B cell (primary cell): ENCODE data around the gene RNF224. TPM values are rescaled to one million over a fixed set of nuclear protein-coding genes. Genes with fewer than 3 reads are reported as not detected.
A peak's percentile ranks its signal among the peaks of the same experiment; 100 is the strongest.

ENCODE experiments used
- ATAC-seq: fragments of 200-7000 bp; cut with Tn5 transposase; one replicate; pipeline ENCODE4 v1.10.0; 2021; ENCODE audit warnings: low read depth, mild to moderate bottlenecking, moderate number of reproducible peaks, moderate library complexity
- CTCF ChIA-PET: fragments of 350-600 bp; sonication (Branson Sonifier 250); formaldehyde crosslinking; loops from one replicate; lab custom pipeline; 2021; ENCODE audit warnings: antibody characterized with exemption, inconsistent platforms; lab: Charles Lee
- POLR2A ChIA-PET: fragments of 350-600 bp; sonication (Branson Sonifier 250); formaldehyde crosslinking; loops from one replicate; lab custom pipeline; 2021; ENCODE audit warnings: antibody characterized with exemption; lab: Charles Lee
- DNase-seq: peaks from one replicate; pipeline ENCODE4 v3.0.0; 2013
- H2AFZ ChIP-seq: 2 replicates; pipeline ENCODE4 v1.6.1; 2012; ENCODE audit warnings: mild to moderate bottlenecking, low read depth, low read length; ENCODE audit not compliant: insufficient read depth, poor library complexity, severe bottlenecking
- H3K27ac ChIP-seq, 2 donors: 1 replicate in 1 of 2; 2 replicates in 1 of 2; pipeline ENCODE4 v1.5.1; 2012 to 2013; ENCODE audit warnings: low read length in 2 of 2, mild to moderate bottlenecking in 2 of 2, moderate library complexity in 1 of 2
- H3K27me3 ChIP-seq, 4 experiments: fragments of 200-600 bp in 1 of 4; sonication (generic) in 1 of 4; replicated peaks in 1 of 4; 1 replicate in 2 of 4; 2 replicates in 2 of 4; pipeline versions ENCODE4 v1.6.1 to v1.7.0; 2013 to 2016; ENCODE audit warnings: low read length in 3 of 4, mild to moderate bottlenecking in 2 of 4, mixed read lengths in 1 of 4, moderate library complexity in 1 of 4; ENCODE audit not compliant: insufficient read depth in 4 of 4, control insufficient read depth in 3 of 4; ENCODE audit errors: control extremely low read depth in 1 of 4
- H3K36me3 ChIP-seq, 2 experiments: replicated peaks in 1 of 2; 1 replicate in 1 of 2; 2 replicates in 1 of 2; pipeline versions ENCODE4 v1.6.1 to v1.7.1; 2013; ENCODE audit warnings: low read length in 1 of 2; ENCODE audit not compliant: insufficient read depth in 2 of 2, control insufficient read depth in 1 of 2; ENCODE audit errors: control extremely low read depth in 1 of 2, extremely low read depth in 1 of 2
- H3K4me1 ChIP-seq, 2 donors: fragments of 200-600 bp in 1 of 2; sonication (generic) in 1 of 2; 1 replicate in 1 of 2; 2 replicates in 1 of 2; pipeline versions ENCODE4 v1.5.1 to v1.6.1; 2013 to 2017; ENCODE audit warnings: low read length in 2 of 2; ENCODE audit not compliant: control insufficient read depth in 2 of 2, insufficient read depth in 2 of 2
- H3K4me2 ChIP-seq: replicated peaks from 2 replicates; pipeline ENCODE3; 2012; ENCODE audit warnings: mild to moderate bottlenecking, low read depth, low read length; ENCODE audit not compliant: poor library complexity, severe bottlenecking
- H3K4me3 ChIP-seq, 5 experiments: fragments of 200-600 bp in 1 of 5; sonication (generic) in 1 of 5; 1 replicate in 3 of 5; 2 replicates in 2 of 5; pipeline versions ENCODE4 v1.5.1 to v1.7.0; 2011 to 2016; ENCODE audit warnings: low read length in 4 of 5, mild to moderate bottlenecking in 4 of 5, low read depth in 2 of 5, control low read depth in 1 of 5, moderate library complexity in 1 of 5; ENCODE audit not compliant: insufficient read depth in 1 of 5; ENCODE audit errors: control extremely low read depth in 1 of 5, extremely low read depth in 1 of 5
- H3K79me2 ChIP-seq: fragments of 200-600 bp; sonication (generic); one replicate; pipeline ENCODE4 v1.6.0; 2016; ENCODE audit warnings: low read length; ENCODE audit not compliant: control insufficient read depth, insufficient read depth
- H3K9ac ChIP-seq: fragments of 200-600 bp; sonication (generic); 2 replicates; pipeline ENCODE4 v1.6.1; 2017; ENCODE audit warnings: mild to moderate bottlenecking, low read length, moderate library complexity
- H3K9me3 ChIP-seq, 3 donors: one replicate each; pipeline versions ENCODE4 v1.6.1 to v1.7.1; 2013; ENCODE audit warnings: low read length in 2 of 3; ENCODE audit not compliant: control insufficient read depth in 2 of 3, insufficient read depth in 1 of 3; ENCODE audit errors: control extremely low read depth in 1 of 3
- H4K20me1 ChIP-seq: 2 replicates; pipeline ENCODE4 v1.6.0; 2012; ENCODE audit warnings: mild to moderate bottlenecking, low read length; ENCODE audit not compliant: insufficient read depth, control insufficient read depth, poor library complexity, severe bottlenecking
- H3K27ac Mint-ChIP-seq: one replicate; pipeline ENCODE4 v1.8.0; 2021; ENCODE audit warnings: mixed read lengths
- H3K27me3 Mint-ChIP-seq: one replicate; pipeline ENCODE4 v1.8.0; 2021; ENCODE audit warnings: mixed read lengths
- H3K4me1 Mint-ChIP-seq: one replicate; pipeline ENCODE4 v1.8.0; 2021; ENCODE audit warnings: mixed read lengths
- H3K4me3 Mint-ChIP-seq: one replicate; pipeline ENCODE4 v1.8.0; 2021; ENCODE audit warnings: mixed read lengths
- H3K9me3 Mint-ChIP-seq: one replicate; pipeline ENCODE4 v1.8.0; 2022; ENCODE audit warnings: mixed read lengths; ENCODE audit not compliant: insufficient read depth
- EZH2 ChIP-seq: IDR thresholded peaks from 2 replicates; pipeline ENCODE4 v1.6.1; 2012; ENCODE audit warnings: borderline replicate concordance, low read depth, mild to moderate bottlenecking, moderate library complexity, low read length; ENCODE audit not compliant: insufficient read depth, poor library complexity, severe bottlenecking
- WGBS: methylation state at CpG from one replicate; pipeline ENCODE4 v1.1.5; 2013; ENCODE audit warnings: missing lambda C conversion rate; ENCODE audit not compliant: insufficient coverage; 5-methylcytosine and 5-hydroxymethylcytosine counted together
- intact Hi-C: fragments of 100-400 bp; cut with micrococcal nuclease; formaldehyde crosslinking; loops from one replicate; pipeline ENCODE4 v1.10.0; 2022
- polyA minus RNA-seq: library from RNA; depleted of rRNA, polyadenylated mRNA; stranded (reverse); fragments of >200 nt; gene quantifications from 2 replicates; pipeline ENCODE4 v1.2.3, GENCODE V29; 2012
- polyA plus RNA-seq: library from polyadenylated mRNA; depleted of rRNA; stranded (reverse); fragments of >200 nt; gene quantifications from 2 replicates; pipeline ENCODE4 v1.2.3, GENCODE V29; 2012
- total RNA-seq, 2 donors: library from RNA; stranded (reverse); fragments of 120-200 nt in 1 of 2; gene quantifications; 1 replicate in 1 of 2; 2 replicates in 1 of 2; pipeline versions ENCODE4 v1.2.3 to v1.2.4, GENCODE V29; 2013 to 2022
- TF ChIP-seq, protein P1 (sequence below): fragments of 200-600 bp; IDR thresholded peaks from one replicate; pipeline ENCODE4 v1.8.0; 2022; ENCODE audit warnings: antibody characterized with exemption, mild to moderate bottlenecking

Gene RNF224
- not detected in 2 replicates for total RNA-seq
- not detected for total RNA-seq (2013)
- not detected in 2 replicates for polyA plus RNA-seq
- 0.21 and 0.43 TPM in 2 replicates for polyA minus RNA-seq

DNA sequence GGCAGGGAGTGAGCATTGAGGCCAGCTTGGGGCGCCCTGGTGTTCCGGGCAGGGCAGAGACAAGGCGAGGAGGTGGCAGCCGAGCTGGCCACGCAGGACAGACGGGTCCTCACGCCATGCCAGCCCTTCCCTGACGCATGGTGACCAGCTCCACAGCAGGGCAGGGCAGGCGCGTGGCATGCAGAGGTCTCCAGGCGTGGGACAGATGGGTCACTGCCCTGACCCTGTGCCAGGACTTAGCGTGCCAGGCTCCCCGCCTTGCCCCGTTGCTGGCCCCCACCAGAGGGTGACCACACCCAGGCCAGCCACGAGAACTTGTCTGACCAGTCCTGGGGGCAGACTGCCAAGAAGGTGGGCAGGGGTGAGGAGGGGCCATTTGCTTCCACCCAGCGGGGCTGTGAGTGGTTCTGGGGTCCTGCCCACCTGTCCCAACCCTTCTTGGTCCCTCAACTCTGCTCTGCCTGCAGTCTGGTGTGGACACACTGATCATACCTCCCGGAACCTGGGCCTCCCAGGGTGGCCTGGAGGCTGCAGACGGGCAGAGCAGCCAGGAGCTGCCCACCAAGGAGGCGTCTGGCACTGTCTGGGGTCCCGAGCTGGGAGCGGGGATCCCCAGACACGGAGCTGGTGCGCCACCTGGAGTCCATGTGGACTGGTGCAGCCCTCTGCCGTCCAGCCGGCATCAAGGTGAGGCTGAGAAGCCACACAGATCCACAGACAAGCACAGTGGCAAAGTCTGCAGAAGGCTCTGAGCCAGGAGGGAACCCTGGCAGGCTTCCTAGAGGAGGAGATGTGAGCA is at the start of gene RNF224:
RNF224 (plus strand) TSS at position 449 of the 799 bp plus-strand sequence. CDS start 834 bp downstream, outside the sequence.
- no peak within 1 kb of the TSS for H3K27ac Mint-ChIP-seq
- 47% methylated on average over 24 of the region's 25 CpGs for WGBS
- Histone ChIP-seq H3K4me1 (peaks cover 13 to 28% of the 10 kb centered on the region in 2 donors), H3K27ac (no peak within 1 kb of the TSS), H3K4me2 (peak within 1 kb of the TSS; percentile 16), H4K20me1 (no peaks in the 10 kb centered on the region), H2AFZ (peak within 1 kb of the TSS; percentile 40), H3K36me3 (no peaks in the 10 kb centered on the region), H3K27me3 (peaks cover 0 to 35% (median 2%) of the 10 kb centered on the region in 4 experiments), H3K4me3 (no peak within 1 kb of the TSS), H3K9ac (no peak within 1 kb of the TSS), H3K79me2 (no peaks in the 10 kb centered on the region), H3K9me3 (no peaks in the 10 kb centered on the region)
- H3K4me3 Mint-ChIP-seq = no peak within 1 kb of the TSS
- DNase-seq (peak; percentile 89), ATAC-seq (peak; percentile 32)
- TF ChIP-seq EZH2 = no peak
- TF ChIP-seq, protein P1, sequence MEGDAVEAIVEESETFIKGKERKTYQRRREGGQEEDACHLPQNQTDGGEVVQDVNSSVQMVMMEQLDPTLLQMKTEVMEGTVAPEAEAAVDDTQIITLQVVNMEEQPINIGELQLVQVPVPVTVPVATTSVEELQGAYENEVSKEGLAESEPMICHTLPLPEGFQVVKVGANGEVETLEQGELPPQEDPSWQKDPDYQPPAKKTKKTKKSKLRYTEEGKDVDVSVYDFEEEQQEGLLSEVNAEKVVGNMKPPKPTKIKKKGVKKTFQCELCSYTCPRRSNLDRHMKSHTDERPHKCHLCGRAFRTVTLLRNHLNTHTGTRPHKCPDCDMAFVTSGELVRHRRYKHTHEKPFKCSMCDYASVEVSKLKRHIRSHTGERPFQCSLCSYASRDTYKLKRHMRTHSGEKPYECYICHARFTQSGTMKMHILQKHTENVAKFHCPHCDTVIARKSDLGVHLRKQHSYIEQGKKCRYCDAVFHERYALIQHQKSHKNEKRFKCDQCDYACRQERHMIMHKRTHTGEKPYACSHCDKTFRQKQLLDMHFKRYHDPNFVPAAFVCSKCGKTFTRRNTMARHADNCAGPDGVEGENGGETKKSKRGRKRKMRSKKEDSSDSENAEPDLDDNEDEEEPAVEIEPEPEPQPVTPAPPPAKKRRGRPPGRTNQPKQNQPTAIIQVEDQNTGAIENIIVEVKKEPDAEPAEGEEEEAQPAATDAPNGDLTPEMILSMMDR = peak; percentile 82
- intact Hi-C loops = loop anchor here (1.0 kb wide), 2 partner anchors 39 to 109 kb away; partner anchors contain the start of genes ANAPC2 and SSNA1
- ChIA-PET CTCF (interaction anchor here (0.5 to 7.0 kb wide), 24 partner anchors 11 to 440 kb away, joined by 3 to 76 read pairs (median 5); partner anchors contain the start of genes ANAPC2, DPP7, MAN1B1 and NPDC1), POLR2A (interaction anchor here (0.7 to 1.0 kb wide), 3 partner anchors 14 to 181 kb away, joined by 3 to 5 read pairs (median 3); partner anchors contain the start of genes SAPCD2 and TUBB4B)
- H3K9me3 Mint-ChIP-seq = no peaks in the 10 kb centered on the region
- peaks cover 14% of the 10 kb centered on the region for H3K4me1 Mint-ChIP-seq
- H3K27me3 Mint-ChIP-seq = peaks cover 4% of the 10 kb centered on the region
